ENCODE measurements around the gene CHST8.

DNA sequence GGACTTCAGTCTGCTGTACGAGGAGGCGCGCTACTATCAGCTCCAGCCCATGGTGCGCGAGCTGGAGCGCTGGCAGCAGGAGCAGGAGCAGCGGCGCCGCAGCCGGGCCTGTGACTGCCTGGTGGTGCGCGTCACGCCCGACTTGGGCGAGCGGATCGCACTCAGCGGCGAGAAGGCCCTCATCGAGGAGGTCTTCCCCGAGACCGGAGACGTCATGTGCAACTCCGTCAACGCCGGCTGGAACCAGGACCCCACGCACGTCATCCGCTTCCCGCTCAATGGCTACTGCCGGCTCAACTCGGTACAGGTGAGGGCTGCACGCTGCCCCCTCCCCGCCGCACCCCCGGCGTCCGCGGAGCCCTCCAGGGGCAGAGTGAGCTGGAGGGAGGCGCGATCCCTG, 189.5 kb downstream of the CHST8 start:
- TF ChIP-seq, protein P1, sequence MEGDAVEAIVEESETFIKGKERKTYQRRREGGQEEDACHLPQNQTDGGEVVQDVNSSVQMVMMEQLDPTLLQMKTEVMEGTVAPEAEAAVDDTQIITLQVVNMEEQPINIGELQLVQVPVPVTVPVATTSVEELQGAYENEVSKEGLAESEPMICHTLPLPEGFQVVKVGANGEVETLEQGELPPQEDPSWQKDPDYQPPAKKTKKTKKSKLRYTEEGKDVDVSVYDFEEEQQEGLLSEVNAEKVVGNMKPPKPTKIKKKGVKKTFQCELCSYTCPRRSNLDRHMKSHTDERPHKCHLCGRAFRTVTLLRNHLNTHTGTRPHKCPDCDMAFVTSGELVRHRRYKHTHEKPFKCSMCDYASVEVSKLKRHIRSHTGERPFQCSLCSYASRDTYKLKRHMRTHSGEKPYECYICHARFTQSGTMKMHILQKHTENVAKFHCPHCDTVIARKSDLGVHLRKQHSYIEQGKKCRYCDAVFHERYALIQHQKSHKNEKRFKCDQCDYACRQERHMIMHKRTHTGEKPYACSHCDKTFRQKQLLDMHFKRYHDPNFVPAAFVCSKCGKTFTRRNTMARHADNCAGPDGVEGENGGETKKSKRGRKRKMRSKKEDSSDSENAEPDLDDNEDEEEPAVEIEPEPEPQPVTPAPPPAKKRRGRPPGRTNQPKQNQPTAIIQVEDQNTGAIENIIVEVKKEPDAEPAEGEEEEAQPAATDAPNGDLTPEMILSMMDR (IDR thresholded peaks at IDR 0.05; ENCODE audit: insufficient read depth, low read length): no peak
- TF ChIP-seq POLR2AphosphoS5 (IDR thresholded peaks at IDR 0.05; ENCODE audit: low read depth) (no peak), GABPA (IDR thresholded peaks at IDR 0.05; ENCODE audit: low read depth) (no peak)
- TF ChIP-seq, protein P2, sequence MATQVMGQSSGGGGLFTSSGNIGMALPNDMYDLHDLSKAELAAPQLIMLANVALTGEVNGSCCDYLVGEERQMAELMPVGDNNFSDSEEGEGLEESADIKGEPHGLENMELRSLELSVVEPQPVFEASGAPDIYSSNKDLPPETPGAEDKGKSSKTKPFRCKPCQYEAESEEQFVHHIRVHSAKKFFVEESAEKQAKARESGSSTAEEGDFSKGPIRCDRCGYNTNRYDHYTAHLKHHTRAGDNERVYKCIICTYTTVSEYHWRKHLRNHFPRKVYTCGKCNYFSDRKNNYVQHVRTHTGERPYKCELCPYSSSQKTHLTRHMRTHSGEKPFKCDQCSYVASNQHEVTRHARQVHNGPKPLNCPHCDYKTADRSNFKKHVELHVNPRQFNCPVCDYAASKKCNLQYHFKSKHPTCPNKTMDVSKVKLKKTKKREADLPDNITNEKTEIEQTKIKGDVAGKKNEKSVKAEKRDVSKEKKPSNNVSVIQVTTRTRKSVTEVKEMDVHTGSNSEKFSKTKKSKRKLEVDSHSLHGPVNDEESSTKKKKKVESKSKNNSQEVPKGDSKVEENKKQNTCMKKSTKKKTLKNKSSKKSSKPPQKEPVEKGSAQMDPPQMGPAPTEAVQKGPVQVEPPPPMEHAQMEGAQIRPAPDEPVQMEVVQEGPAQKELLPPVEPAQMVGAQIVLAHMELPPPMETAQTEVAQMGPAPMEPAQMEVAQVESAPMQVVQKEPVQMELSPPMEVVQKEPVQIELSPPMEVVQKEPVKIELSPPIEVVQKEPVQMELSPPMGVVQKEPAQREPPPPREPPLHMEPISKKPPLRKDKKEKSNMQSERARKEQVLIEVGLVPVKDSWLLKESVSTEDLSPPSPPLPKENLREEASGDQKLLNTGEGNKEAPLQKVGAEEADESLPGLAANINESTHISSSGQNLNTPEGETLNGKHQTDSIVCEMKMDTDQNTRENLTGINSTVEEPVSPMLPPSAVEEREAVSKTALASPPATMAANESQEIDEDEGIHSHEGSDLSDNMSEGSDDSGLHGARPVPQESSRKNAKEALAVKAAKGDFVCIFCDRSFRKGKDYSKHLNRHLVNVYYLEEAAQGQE (IDR thresholded peaks at IDR 0.05; ENCODE audit: insufficient replicate concordance, low read depth): no peak

All from HL-60 (cell line).